Parathyroid adenoma (tissue), 2 donors: ENCODE data around the gene PRF1.

ENCODE experiments used
- H2AFZ ChIP-seq: fragments of 300-600 bp; sonication (generic); one replicate; pipeline ENCODE4 v1.7.0; 2017; ENCODE audit warnings: antibody characterized with exemption, mild to moderate bottlenecking
- H3K27ac ChIP-seq: fragments of 300-600 bp; sonication (generic); one replicate; pipeline ENCODE4 v1.7.0; 2017
- H3K27me3 ChIP-seq: fragments of 300-600 bp; sonication (generic); one replicate; pipeline ENCODE4 v1.7.0; 2017; ENCODE audit warnings: low read length; ENCODE audit not compliant: control insufficient read depth, insufficient read depth
- H3K36me3 ChIP-seq: fragments of 300-600 bp; sonication (generic); one replicate; pipeline ENCODE4 v1.7.0; 2017; ENCODE audit warnings: low read length; ENCODE audit not compliant: control insufficient read depth, insufficient read depth
- H3K4me1 ChIP-seq: fragments of 300-600 bp; sonication (generic); one replicate; pipeline ENCODE4 v1.7.0; 2017; ENCODE audit warnings: control low read depth
- H3K4me2 ChIP-seq: fragments of 300-600 bp; sonication (generic); one replicate; pipeline ENCODE4 v1.7.0; 2017; ENCODE audit warnings: low read length
- H3K4me3 ChIP-seq: fragments of 300-600 bp; sonication (generic); one replicate; pipeline ENCODE4 v1.7.0; 2017; ENCODE audit warnings: low read depth, low read length
- H3K79me2 ChIP-seq: fragments of 300-600 bp; sonication (generic); one replicate; pipeline ENCODE4 v1.7.0; 2017; ENCODE audit warnings: control low read depth
- H3K9ac ChIP-seq: fragments of 300-600 bp; sonication (generic); one replicate; pipeline ENCODE4 v1.7.0; 2017; ENCODE audit warnings: mild to moderate bottlenecking
- H3K9me3 ChIP-seq: fragments of 300-600 bp; sonication (generic); one replicate; pipeline ENCODE4 v1.7.0; 2017; ENCODE audit warnings: low read length; ENCODE audit not compliant: control insufficient read depth
- CTCF ChIP-seq: fragments of 300-600 bp; sonication (generic); IDR thresholded peaks from one replicate; pipeline ENCODE4 v1.7.0; 2017; ENCODE audit warnings: antibody characterized with exemption, mild to moderate bottlenecking
- donor health status: primary hyperparathyroidism.

PRF1 gene

DNA sequence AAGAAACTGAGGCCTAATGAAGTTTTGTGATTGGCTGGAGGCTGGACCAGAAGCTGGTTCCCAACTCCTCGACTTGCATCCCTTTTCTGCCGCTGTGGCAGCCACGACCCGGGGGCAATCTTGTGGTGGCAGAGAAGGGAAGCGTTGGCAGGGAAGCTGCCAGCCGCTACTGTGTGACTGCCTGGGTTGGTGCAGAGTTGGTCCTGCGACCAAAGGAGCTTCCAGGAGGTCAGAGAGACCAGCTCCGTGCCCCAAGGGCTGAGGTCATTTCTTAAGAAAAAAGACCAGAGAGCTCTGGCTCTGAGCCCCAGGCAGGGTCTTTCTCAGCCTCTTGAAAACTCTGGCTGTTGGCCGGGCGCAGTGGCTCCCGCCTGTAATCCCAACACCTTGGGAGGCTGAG lies 47.2 kb downstream of the PRF1 start:
- Histone ChIP-seq H3K4me2 (no peak overlapping the region), H3K27ac (no peak overlapping the region), H3K9ac (no peak overlapping the region), H3K27me3 (no peaks in the 10 kb centered on the region), H3K4me1 (peaks cover 3% of the 10 kb centered on the region), H2AFZ (no peak overlapping the region), H3K36me3 (no peaks in the 10 kb centered on the region), H3K4me3 (no peak overlapping the region), H3K9me3 (no peaks in the 10 kb centered on the region), H3K79me2 (no peaks in the 10 kb centered on the region)
- no peak for TF ChIP-seq CTCF

GRCh38 chr10:70552586-70552985 lies 50.0 kb downstream of the PRF1 start:
- Histone ChIP-seq H3K4me3 (no peak overlapping the region), H3K27me3 (no peaks in the 10 kb centered on the region), H3K4me1 (no peaks in the 10 kb centered on the region), H3K9ac (no peak overlapping the region), H3K4me2 (no peak overlapping the region), H3K9me3 (no peaks in the 10 kb centered on the region), H3K36me3 (no peaks in the 10 kb centered on the region), H3K27ac (no peak overlapping the region), H3K79me2 (no peaks in the 10 kb centered on the region), H2AFZ (no peak overlapping the region)
- no peak for TF ChIP-seq CTCF

DNA sequence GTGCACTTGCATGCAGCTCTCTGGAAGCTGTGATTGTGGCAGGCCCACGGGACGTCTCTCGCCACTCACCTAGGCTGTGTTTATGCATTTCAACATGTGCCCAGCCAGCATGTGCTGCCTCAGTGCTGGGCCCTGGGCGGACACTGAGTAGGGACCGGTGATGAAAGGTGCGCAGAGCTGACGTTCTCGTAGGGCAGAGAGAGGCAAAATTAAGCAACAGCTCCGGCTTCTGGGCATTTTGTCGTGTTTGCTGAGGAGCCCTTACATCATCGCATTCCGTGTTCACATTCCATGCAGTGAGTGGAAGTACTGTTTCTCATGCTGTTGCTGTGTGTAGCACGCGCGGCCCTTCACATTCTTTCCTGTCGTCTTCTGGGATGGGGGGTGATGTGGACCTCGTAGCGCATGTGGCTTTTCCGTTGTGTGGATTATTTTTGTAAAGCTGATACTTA lies 50.5 kb downstream of the PRF1 start:
- no peak overlapping the region for H3K9ac ChIP-seq
- H2AFZ ChIP-seq = no peak overlapping the region
- no peak overlapping the region for H3K4me2 ChIP-seq
- TF ChIP-seq CTCF = no peak
- H3K4me1 ChIP-seq = no peaks in the 10 kb centered on the region
- no peak overlapping the region for H3K4me3 ChIP-seq
- H3K9me3 ChIP-seq = no peaks in the 10 kb centered on the region
- no peak overlapping the region for H3K27ac ChIP-seq
- H3K79me2 ChIP-seq = no peaks in the 10 kb centered on the region
- H3K27me3 ChIP-seq = no peaks in the 10 kb centered on the region
- H3K36me3 ChIP-seq = no peaks in the 10 kb centered on the region

GRCh38 chr10:70551466-70551865 lies 51.1 kb downstream of the PRF1 start:
- no peak overlapping the region for H3K4me3 ChIP-seq
- no peaks in the 10 kb centered on the region for H3K79me2 ChIP-seq
- H3K9ac ChIP-seq = no peak overlapping the region
- no peak overlapping the region for H3K27ac ChIP-seq
- no peak for TF ChIP-seq CTCF
- no peaks in the 10 kb centered on the region for H3K9me3 ChIP-seq
- H3K36me3 ChIP-seq = no peaks in the 10 kb centered on the region
- H2AFZ ChIP-seq = no peak overlapping the region
- no peaks in the 10 kb centered on the region for H3K27me3 ChIP-seq
- H3K4me2 ChIP-seq = no peak overlapping the region
- no peaks in the 10 kb centered on the region for H3K4me1 ChIP-seq

DNA sequence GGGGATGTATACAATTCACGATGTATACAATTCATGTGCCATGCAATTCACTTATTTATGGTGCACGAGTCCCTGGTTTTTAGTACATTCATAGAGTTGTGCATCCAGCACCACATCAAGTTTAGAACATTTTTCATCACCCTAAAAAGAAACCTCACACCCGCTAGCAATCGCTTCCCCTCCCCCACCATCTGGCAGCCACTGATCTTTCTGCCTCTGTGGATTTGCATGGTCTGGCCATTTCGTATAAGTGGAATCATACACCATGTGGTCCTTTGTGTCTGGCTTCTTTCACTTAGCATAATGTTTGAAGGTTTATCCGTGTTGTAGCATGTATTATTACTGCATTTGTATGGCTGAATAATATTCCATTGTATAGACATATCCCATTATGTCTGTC lies 52.1 kb downstream of the PRF1 start:
- no peak for TF ChIP-seq CTCF
- no peaks in the 10 kb centered on the region for H3K4me1 ChIP-seq
- no peak overlapping the region for H3K27ac ChIP-seq
- H3K9ac ChIP-seq = no peak overlapping the region
- H3K79me2 ChIP-seq = no peaks in the 10 kb centered on the region
- no peaks in the 10 kb centered on the region for H3K9me3 ChIP-seq
- H2AFZ ChIP-seq = no peak overlapping the region
- H3K4me2 ChIP-seq = no peak overlapping the region
- H3K27me3 ChIP-seq = no peaks in the 10 kb centered on the region
- no peaks in the 10 kb centered on the region for H3K36me3 ChIP-seq
- no peak overlapping the region for H3K4me3 ChIP-seq
